GM19452 (cell line): ENCODE measurements around the gene S100PBP.
"Not testable (repeated sequence)": the region's sequence is repeated elsewhere in the genome, so short reads cannot be mapped to it uniquely, and the experiment has no call there.

Source experiments
- ATAC-seq: cut with Tn5 transposase; IDR thresholded peaks from one replicate; pipeline ENCODE4 v1.9.1; 2021; ENCODE audit not compliant: unreplicated experiment

S100PBP gene

GRCh38 chr1:32898958-32899357, 81.5 kb downstream of the S100PBP start:
- no peak for ATAC-seq

GRCh38 chr1:32899586-32900296, 82.3 kb downstream of the S100PBP start:
- ATAC-seq: no peak

- ATAC-seq: no peak
Measured at GRCh38 chr1:32900371-32900955, 83.0 kb downstream of the S100PBP start.

GRCh38 chr1:32900956-32901822, 83.7 kb downstream of the S100PBP start, which contains the start of gene TMEM54:
Gene TMEM54 (minus strand): TSS chr1:32901389. CDS start chr1:32901238, 151 bp downstream.
- ATAC-seq: no peak

GRCh38 chr1:32901823-32902534, 84.5 kb downstream of the S100PBP start:
- no peak for ATAC-seq

GRCh38 chr1:32902535-32902920, 85.1 kb downstream of the S100PBP start:
- ATAC-seq: no peak

- ATAC-seq: no peak
Measured at GRCh38 chr1:32903991-32904785, 86.7 kb downstream of the S100PBP start.

- ATAC-seq: no peak
Measured at GRCh38 chr1:32904797-32905196, 87.3 kb downstream of the S100PBP start.

GRCh38 chr1:32905588-32905987, 88.1 kb downstream of the S100PBP start:
- not testable (repeated sequence) for ATAC-seq

GRCh38 chr1:32906654-32907053, 89.2 kb downstream of the S100PBP start:
- no peak for ATAC-seq

GRCh38 chr1:32907435-32907834, 90.0 kb downstream of the S100PBP start:
- ATAC-seq: no peak
